Myocyte (in vitro differentiated cells): ENCODE data around the gene CELSR1. TPM values are rescaled to one million over a fixed set of nuclear protein-coding genes. Genes with fewer than 3 reads are reported as not detected.

Experiments used
- DNase-seq: peaks from one replicate; pipeline ENCODE4 v3.0.0-alpha.2; 2012; ENCODE audit warnings: low read depth
- total RNA-seq: library from RNA; depleted of rRNA; stranded (reverse); fragments of >200 nt; gene quantifications from 2 replicates; pipeline ENCODE4 v1.2.3, GENCODE V29; 2014

The CELSR1 gene
- total RNA-seq, 1 donor from 2014 or later = 1.3 TPM

DNA sequence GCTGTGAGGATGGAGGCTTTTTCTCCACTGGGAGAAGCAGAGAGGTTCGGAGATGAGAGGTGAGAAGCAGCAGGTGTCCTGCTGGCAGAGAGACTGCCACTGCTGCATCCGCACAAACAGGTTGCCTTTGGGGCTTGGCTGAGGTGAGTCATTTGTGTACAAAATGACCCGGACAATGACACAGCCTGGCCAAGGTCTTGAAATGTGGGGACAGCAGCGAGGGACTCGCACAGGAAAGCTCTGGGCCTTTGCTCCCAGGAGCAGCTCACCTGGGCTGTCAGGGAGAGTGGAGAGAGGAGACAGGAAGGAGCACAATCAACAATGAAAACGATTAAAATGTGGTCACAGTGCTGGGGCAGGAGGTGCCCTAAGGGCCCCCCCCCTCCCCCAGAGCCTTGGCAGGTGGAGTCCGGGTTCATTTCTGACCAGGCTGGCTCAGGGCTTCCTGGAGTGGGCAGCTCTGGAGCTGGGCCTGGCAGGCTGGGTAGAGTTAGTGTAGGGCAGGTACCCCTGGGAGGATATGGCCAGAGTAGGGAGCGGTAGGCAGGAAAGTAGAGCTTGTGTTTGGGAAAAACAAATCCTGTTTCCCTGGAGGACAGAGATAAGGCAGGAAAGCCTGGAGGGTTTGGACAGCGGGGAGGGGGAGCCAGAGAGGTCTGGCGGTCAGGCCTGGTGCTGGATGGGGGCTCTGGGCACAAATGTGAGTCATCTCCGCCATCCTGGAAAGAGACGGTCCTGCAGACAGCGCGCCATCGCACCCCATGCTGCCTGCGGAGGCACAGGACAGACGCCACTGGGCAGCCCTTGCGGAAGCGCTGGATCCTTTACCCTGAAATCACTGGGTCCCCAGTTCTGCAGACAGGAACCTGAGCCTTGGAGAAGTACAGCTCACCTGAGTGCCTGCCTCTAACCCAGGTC, 37.8 kb upstream of the CELSR1 start:
- DNase-seq = no peak

DNA sequence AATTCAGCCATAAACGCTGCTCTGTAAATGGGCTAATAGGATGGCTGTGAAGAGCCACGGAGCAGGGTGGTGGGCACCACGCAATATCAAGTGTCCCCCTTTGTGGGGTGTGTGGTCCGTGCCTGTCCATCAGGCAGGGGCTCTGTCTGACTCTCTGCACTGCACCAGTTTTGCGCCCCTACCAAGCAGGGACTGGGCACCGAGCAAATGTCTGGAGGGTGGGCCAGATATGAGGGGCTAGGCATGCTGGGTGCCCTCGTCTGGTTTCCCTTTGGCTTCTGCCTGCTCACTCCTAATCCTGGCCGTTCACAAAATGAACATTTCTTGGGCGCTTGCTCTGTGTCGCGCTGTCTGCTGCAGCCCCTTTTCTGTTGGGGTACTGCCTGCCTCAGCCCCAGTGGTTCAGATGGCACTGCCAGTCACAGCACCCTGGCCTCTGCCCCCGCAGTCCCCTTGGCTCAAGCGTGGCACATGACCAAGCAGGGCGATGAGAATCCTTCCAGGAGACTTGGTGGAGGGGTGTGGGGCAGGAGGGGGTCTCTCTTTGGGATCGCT, 37.1 kb upstream of the CELSR1 start:
- no peak for DNase-seq

DNA sequence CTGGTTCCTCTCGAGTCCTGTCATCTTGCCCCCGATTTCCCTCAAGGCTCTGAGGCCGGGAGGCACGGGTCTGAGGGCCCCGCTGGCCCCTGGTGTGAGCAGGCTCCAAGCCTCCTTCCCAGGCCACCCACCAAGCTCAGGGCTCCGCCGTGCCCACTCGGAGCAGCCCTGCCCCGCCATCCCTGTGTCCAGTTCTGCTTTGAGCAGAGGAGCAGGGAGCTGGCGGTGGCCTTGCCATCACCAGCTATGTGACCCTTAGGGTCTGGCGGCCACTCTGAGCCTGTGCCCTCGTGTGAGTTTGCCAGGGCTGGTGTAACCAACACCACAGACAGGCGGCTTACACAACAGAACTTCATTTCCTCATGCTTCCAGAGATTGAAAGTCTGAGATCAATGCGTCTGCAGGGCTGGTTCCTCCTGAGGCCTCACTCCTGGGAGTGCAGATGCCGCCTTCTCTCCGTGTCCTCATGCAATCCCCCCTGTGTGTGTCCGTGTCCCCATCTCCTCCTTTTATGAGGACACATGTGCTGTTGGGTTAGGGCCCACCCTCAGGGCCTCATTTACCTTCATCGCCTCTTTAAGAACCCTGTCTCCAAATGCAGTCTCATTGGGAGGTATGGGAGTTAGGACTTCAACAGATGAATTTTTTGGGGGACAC, 36.5 kb upstream of the CELSR1 start:
- DNase-seq = no peak

DNA sequence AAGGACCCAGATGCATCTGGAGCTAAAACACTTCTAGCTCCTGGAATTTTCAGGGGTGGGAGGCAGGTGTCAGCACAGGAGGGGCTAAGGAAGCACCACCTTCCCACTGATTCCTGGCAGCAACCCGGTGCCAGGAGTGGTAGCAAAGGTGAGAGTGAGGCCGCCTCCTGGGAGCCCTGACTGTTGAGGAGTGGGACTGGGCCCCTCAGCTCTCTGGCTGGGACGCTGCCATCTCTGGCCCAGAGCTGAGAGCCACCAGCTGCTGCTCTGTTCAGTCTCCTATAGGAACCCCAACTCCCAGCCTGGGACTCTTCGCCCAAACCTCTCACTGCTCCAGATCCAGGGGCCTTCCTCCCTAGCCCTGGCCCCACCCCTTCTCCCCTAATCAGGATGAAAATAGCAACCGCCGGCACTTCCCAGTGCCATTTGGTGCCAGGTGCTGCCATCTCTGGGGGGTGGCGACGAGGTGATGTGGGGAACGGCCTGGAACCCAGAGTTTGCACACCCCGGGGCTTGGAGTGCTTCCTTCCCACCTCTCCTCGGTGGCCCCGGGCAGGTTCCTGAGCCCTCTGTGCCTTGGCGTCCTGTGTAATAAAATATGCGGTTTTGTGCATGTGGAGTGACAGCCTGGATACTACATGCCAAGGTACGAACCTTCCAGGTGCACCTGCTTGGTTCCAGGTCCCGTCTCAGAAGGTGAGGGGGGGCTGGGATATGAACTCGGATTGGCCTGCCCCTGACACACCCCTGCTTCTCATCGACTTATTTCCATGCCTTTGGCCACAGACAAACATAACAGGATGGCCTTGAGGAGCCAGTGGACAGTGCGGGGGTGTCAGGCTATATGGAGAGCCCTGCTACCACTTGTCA, 35.7 kb upstream of the CELSR1 start:
- no peak for DNase-seq

DNA sequence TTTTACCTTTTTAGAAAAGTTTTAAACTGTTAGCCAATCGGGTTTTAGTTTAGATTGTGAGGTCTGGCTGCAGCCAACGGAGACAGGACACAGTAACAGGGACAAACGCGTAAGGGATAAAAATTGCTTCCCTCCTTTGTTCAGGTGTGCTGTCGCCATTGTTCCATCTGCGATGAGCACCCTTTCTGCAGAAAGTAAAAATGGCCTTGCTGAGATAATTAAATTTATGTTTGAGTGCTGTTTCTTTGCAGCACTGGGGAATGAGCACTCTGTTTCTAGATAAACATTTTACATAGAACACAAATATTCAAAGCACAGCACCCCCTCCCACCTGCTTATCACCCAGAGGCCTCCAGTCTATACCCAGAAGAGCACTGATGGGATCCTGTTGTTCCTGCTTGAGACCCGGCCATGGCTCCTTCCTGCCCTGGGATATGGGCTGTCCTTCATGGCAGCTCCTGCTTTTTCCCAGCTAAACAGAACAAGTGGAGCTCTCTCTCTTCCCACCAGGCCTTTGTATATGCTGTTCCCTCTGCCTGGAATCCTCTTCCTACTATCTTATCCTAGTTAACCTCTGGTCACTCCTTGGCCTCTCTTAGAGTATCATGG, 34.3 kb upstream of the CELSR1 start:
- no peak for DNase-seq

DNA sequence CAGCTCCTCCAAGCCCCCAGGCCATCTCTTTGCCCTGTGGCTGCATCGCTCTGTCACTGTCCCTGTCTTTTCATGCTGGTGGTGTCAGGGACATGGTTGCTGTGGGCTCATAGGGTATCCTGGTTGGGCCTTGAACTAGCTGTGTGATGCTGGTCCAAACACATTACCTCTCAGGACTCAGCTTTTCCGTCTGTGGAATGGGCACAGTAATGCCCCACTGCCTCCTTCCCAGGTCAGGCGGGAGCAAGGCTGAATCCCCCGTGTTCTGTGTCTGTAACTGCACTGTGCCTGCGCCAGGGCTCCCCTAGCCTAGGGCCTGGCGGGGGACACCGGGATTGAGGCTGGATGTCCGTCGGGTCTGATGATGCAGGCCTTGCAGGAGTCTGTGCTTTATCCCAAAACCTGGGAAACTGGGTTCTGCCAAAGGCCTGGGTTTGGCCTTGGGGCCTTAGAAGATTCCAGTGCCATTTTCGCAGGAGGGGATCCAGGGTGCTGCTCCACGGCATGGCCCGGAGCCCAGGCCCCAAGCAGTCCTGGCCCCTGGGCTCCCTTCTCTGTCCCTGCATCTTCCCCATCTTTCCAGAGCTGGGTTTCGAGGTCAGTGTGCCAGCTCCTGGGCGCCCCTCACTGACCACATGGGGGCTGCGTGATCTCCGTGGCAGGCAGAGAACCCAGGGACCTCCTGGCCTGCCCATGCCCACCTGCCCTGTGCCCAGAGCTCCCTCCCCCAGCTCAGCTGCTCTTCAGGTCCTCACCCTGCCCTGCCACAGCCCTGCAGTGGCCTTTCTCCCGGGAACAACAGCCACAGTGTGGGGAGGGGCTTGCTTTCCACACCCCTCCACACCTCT, 32.7 kb upstream of the CELSR1 start:
- no peak for DNase-seq

DNA sequence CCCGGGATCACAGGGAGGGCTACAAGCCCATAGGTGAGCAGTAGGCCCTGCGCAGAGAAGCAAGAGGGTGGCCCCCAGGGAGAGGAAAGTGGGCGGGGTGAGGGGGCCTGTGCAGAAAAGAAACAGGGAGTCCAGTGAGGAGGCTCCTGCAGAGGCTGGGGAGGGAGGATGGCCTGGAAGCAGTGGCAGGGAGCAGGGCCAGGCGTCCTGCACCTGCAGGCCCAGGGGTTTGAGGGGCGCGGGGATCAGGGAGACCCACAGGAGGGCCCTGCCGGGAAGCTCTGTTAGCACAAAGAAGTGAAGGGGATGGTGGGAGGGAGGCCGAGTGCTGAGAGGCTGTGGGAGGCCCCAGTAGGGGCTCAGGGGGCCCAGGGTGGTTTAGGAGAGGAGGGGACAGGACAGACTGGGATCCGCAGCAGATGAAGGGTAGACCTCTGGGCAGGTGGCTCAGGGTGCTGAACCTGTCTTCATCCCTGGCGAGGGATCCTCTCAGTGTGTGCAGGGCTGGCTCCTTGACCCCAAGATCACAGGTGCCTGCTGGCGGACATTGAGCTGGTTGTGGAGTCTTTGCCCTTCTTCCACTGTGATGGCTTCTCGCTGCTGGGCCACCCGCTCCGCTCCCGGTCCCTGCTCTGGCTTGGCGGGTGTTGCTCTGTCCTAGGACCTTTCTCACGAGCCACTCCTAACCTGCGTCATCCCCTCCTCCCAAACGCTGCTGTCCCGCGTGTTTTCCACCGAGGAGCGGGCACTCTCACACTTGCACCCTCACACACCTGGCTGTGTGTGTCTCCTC, 31.8 kb upstream of the CELSR1 start:
- DNase-seq = no peak

DNA sequence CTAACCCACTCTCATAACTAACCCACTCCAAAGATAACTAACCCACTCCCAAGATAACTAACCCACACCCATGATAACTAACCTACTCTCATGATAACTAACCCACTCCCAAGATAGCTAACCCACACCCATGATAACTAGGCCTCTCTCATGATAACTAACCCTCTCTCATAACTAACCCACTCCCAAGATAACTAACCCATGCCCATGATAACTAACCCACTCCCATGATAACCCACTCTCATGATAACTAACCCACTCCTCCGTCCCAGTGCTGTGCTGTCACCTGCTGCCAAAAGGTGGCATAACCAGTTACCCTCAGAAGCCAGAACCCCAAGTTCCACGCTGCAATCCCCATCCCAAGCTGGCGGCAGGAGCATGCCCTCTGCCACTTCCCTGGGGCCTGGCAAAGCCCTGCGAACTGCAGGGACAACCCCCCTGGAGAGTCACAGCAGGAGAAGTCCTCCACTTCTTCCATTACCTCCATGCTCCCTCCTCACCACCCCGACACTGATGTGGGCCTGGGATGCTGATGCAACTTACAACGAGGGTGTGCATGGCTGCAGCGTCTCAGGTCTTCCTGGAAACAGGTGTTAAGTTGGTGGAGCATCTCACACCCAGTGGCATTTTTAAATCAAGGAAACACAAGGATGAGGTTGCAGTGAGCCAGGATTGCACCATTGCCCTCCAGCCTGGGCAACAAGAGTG, 30.8 kb upstream of the CELSR1 start:
- DNase-seq = no peak

DNA sequence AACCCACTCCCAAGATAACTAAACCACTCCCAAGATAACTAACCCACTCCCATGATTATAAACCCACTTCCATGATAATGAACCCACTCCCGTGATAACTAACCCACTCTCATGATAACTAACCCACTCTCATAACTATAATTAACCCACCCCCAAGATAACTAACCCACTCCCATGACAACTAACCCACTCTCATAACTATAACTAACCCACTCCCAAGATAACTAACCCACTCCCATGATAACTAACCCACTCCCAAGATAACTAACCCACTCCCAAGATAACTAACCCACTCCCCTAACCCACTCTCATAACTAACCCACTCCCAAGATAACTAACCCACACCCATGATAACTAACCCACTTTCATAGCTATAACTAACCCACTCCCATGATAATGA, 30.1 kb upstream of the CELSR1 start:
- no peak for DNase-seq

DNA sequence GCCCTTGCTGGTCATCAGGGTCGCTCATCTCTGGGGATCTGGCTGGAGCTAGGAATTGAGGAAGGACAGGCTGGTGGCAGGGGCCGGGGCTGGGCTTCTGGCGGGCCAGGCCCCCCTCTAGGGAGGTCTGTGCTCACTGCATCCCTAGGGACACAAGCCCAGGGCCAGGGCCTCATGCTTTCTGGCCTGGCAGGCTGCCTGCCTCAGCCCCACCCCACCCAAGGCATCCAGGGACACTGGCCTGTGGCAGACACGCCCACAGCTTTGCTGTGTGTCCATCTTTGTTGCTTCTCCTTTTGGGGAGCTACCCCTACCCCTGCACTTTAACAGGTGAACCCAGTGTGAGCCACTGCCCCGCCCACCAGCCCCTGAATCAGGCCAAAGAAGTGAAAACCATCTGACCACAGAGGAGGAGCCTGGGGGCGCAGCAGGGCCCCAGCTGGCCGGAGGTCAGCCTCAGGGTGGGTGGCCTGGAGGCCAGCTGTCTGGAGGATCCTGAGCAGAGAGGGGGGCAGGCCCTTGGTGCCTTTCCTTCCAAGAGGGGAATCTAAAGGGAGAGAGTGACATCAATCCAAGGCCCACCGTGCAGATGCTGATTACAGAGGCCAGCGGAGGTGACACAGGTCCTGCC, 26.8 kb upstream of the CELSR1 start:
- peak; percentile 94 for DNase-seq

DNA sequence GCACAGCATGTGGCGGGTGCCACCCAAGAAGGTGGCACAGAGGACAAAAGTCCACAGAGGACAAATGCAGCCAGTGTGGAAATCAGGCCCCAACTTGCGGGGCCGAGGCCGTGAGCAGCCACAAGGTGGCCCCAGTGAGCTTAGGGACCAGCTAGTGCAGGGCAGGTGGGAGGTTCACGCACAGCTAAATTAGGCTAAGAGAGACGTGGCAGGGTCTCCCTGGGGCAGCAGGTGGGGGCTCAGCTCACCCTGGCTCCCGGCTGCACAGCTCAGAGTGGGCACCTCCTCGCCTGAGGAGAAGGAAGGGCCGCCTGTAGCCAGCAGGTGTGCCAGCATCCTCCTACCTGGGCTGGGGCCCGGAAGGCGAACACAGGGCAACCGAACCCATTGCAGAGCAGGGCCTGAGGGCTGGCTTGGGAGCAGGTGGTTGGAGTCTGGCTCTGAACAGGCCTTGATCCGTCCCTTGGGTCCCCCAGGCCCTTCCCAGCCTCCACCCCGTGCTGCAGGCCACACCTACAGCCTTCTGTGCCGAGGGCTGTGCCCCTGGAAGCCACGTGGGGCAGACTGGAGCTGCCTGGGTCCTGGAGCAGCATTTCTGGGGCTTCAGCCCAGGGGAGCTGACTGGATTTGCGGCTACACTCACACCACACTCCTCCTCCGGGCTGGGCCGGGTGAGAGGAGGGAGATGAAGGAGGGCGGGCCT, 26.1 kb upstream of the CELSR1 start:
- peak; percentile 89 for DNase-seq

DNA sequence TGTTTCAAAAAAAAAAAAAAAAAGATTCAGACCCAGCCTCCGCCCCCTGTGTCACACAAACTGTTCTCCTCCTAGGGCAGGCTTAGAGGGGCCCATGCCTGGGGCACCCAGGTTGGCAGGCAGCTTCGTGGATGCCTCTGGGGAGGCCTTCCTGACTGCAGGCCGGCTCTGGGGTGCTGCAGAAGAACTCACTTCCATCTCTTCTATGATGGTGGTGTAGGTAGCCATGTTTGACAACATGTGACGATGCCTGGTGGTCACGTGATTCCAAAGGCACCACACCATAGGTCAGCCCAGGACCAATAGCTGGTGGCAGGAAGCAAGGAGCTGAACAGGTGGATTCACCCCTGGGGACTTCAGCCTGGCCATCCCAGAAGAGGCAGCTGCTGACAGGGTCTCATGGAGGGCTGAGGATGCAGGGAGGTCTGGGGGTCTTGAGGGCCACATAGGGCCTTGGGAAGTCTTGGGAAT, 24.1 kb upstream of the CELSR1 start:
- peak; percentile 52 for DNase-seq

DNA sequence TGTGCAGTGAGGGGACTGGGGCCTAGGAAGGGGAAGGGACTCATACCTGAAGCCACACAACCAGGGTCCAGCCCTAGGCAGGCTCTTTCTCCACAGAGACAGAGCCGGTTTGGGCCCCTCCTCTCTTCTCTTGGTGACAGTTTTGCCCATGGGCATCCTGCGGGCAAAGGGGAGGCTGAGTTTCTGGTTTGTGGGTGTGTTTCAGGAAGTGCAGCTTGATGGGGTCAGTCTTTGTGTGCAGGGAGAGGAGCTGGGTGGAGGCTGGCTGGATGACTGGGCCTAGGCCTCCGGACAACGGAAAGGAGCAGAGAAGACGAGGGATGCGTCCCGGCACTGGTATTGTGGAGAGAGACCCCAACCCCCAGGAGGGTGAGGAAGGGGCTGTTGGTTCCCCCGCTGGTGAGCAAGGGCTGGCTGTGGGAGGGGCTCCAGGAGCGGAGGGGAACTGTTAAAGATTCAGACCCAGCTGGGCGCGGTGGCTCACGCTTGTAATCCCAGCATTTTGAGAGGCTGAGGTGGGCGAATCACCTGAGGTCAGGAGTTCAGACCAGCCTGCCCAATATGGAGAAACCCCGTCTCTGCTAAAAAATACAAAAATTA, 23.4 kb upstream of the CELSR1 start:
- no peak for DNase-seq

DNA sequence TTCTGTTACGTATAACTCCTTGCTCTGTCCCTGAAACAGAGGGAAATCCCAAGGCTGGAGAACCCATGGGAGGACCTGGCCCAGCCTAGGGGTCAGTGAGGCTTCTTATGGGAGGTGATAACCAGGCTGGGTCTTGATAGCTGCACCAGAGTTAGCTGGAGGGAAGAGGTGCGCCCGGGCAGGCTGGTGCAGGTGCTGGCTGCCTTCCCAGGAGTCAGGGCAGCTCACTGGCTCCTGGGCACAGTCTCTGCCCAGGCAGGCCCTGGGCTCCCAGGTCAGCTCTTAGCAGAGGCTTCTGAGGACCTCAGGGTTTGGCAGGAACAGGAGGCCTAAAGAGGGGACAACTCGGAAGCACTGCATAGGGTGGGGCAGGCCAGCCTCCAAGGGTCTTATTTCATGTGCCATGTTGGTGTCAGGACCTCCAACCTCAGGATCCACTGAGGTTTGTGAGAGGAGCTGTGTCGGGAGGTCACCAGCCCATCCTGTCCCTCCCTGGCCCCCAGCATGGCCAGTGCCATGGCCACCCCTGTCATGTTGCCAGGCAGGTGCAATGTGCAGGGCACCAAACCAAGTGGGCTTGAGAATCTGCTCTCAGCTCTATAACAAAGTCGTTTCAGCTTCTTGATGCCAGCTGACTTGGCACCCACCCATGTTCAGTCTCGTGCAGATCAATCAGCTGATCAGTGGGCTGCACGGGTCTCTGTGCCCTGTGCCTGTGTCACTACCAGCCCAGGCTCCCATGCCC, 20.5 kb upstream of the CELSR1 start:
- no peak for DNase-seq

DNA sequence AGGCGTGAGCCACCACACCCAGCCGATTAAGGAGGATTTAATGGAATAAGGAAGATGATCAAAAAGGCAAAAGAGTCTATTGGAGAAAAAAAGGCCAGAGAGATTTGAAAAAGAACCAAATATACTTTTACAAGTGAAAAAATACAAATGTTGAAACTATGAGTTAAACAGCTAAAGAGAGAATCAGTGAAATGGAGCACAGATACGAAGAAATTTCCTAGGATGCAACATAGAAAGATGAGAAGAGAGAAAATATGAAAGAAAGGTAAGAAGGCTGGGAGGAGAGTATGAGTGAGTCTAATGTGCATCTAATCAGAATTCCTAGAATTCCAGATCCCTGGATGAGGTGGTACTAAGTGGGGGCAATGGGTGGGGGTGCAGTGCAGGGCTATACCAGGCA, 19.4 kb upstream of the CELSR1 start:
- DNase-seq = no peak

DNA sequence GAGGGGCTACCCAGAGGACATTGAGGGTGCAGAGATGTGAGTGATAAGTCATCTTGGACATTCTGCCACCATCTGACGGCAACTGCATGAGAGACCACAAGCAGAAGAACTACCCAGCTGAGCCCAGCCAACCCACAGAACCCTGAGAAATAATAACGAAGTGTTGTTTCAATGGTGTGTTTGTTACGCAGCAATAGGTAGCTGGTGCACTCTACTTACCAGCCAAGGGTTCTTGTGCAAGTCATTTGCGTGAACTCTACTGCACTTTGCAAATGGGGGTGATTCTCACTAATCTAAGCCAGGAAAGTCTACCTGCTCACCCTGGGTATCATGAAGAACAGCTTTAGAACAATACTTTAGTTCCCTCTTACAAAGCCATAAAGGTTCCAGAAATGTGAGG, 15.8 kb upstream of the CELSR1 start:
- no peak for DNase-seq
